ENCODE results near the gene BAZ1B.

Gene BAZ1B

DNA sequence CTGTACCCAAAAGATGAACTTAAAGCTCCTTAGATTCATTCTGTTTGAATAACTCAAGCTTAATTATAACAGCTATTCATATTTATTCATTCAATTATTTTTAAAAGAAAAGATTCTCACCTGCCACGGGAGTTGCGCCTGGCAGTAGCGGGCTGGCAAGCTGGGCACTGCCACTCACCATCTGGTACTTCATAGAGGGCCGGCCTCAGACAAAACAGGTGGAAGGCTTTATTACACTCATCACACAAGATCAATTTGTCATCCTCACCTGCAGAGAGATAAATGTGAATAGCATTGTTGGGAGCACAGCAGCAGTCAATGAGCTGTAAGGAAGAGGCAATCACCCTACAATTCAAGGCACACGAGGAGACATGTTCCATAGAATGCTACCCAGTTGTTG, 72.7 kb downstream of the BAZ1B start:
- TF ChIP-seq, protein P1, sequence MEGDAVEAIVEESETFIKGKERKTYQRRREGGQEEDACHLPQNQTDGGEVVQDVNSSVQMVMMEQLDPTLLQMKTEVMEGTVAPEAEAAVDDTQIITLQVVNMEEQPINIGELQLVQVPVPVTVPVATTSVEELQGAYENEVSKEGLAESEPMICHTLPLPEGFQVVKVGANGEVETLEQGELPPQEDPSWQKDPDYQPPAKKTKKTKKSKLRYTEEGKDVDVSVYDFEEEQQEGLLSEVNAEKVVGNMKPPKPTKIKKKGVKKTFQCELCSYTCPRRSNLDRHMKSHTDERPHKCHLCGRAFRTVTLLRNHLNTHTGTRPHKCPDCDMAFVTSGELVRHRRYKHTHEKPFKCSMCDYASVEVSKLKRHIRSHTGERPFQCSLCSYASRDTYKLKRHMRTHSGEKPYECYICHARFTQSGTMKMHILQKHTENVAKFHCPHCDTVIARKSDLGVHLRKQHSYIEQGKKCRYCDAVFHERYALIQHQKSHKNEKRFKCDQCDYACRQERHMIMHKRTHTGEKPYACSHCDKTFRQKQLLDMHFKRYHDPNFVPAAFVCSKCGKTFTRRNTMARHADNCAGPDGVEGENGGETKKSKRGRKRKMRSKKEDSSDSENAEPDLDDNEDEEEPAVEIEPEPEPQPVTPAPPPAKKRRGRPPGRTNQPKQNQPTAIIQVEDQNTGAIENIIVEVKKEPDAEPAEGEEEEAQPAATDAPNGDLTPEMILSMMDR (IDR thresholded peaks at IDR 0.05; ENCODE audit: low read depth, low read length, missing control alignments), result no peak
- no peak for DNase-seq (ENCODE audit: low read depth)
- in situ Hi-C loops (cut with HindIII; ENCODE audit: low sequenced_read_pairs), result loop anchor here (10.0 kb wide), 1 partner anchor 95 kb away; no protein-coding TSS in a partner anchor
- H3K4me3 ChIP-seq (ENCODE audit: low read depth, low read length), result no peak overlapping the region

DNA sequence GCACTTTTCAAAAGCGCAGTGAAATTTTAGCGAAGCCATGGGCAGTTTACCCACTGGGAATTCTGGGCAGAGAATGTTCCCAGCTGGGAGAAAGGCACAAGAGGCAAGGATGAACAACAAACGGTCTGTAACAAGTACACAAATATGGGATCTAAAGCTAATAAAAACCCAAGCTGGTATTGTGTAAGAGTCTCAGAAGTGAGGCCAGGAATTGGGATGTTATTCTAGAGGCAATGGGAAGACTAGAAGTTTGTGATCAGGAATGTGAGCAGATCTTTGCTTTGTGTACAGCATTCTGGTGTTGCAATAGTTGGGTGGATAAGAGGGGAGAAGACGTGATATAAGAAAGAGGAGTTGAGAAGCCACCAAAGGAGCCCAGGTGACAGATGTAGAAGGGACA, 73.5 kb downstream of the BAZ1B start:
- TF ChIP-seq, protein P1 (IDR thresholded peaks at IDR 0.05; ENCODE audit: low read depth, low read length, missing control alignments), result no peak
- DNase-seq (ENCODE audit: low read depth), result no peak
- in situ Hi-C loops (cut with HindIII; ENCODE audit: low sequenced_read_pairs), result loop anchor here (10.0 kb wide), 1 partner anchor 94 kb away; no protein-coding TSS in a partner anchor
- no peak overlapping the region for H3K4me3 ChIP-seq (ENCODE audit: low read depth, low read length)

GRCh38 chr7:73447121-73447733, 74.9 kb downstream of the BAZ1B start:
- H3K4me3 ChIP-seq (ENCODE audit: low read depth, low read length), result no peak overlapping the region
- TF ChIP-seq, protein P1 (IDR thresholded peaks at IDR 0.05; ENCODE audit: low read depth, low read length, missing control alignments), result no peak
- in situ Hi-C loops (cut with HindIII; ENCODE audit: low sequenced_read_pairs), result loop anchor here (10.0 kb wide), 1 partner anchor 92 kb away; no protein-coding TSS in a partner anchor
- no peak for DNase-seq (ENCODE audit: low read depth)

- TF ChIP-seq, protein P1 (IDR thresholded peaks at IDR 0.05; ENCODE audit: low read depth, low read length, missing control alignments), result no peak
- no peak overlapping the region for H3K4me3 ChIP-seq (ENCODE audit: low read depth, low read length)
- in situ Hi-C loops (cut with HindIII; ENCODE audit: low sequenced_read_pairs), result loop anchor here (10.0 kb wide), 1 partner anchor 92 kb away; no protein-coding TSS in a partner anchor
- no peak for DNase-seq (ENCODE audit: low read depth)
These were observed 75.4 kb downstream of the BAZ1B start for GRCh38 chr7:73446682-73447081.

- in situ Hi-C loops (cut with HindIII; ENCODE audit: low sequenced_read_pairs), result loop anchor here (10.0 kb wide), 1 partner anchor 89 kb away; no protein-coding TSS in a partner anchor
These were observed 78.4 kb downstream of the BAZ1B start for GRCh38 chr7:73443548-73444255.

GRCh38 chr7:73442903-73443500, 79.1 kb downstream of the BAZ1B start:
- DNase-seq (ENCODE audit: low read depth), result no peak
- H3K4me3 ChIP-seq (ENCODE audit: low read depth, low read length), result no peak overlapping the region
- TF ChIP-seq, protein P1 (IDR thresholded peaks at IDR 0.05; ENCODE audit: low read depth, low read length, missing control alignments), result no peak
- in situ Hi-C loops (cut with HindIII; ENCODE audit: low sequenced_read_pairs), result loop anchor here (10.0 kb wide), 1 partner anchor 88 kb away; no protein-coding TSS in a partner anchor

More at GRCh38 chr7:73443548-73444255, 78.4 kb downstream of the BAZ1B start:
- TF ChIP-seq, protein P1 (IDR thresholded peaks at IDR 0.05; ENCODE audit: low read depth, low read length, missing control alignments), result no peak
- H3K4me3 ChIP-seq (ENCODE audit: low read depth, low read length), result no peak overlapping the region
- DNase-seq (ENCODE audit: low read depth), result no peak
